VCaP (cell line): ENCODE data around the gene VWA7.
"Not testable (repeated sequence)": the region's sequence is repeated elsewhere in the genome, so short reads cannot be mapped to it uniquely, and the experiment has no call there.

ENCODE experiments used
- H3K27ac ChIP-seq: fragments of 450-650 bp; 2 replicates; pipeline ENCODE4 v1.5.1; 2017
- CTCF ChIP-seq: fragments of 450-650 bp; conservative IDR thresholded peaks from 2 replicates; pipeline ENCODE4 v1.5.1; 2017; ENCODE audit warnings: mild to moderate bottlenecking, moderate library complexity

VWA7 gene

GRCh38 chr6:31819871-31820299 lies 42.8 kb upstream of the VWA7 start:
- TF ChIP-seq CTCF = no peak
- no peak overlapping the region for H3K27ac ChIP-seq

- H3K27ac ChIP-seq = not testable (repeated sequence)
Measured at GRCh38 chr6:31817929-31818511, 40.9 kb upstream of the VWA7 start.

- not testable (repeated sequence) for H3K27ac ChIP-seq
Measured at GRCh38 chr6:31817133-31817928, 40.2 kb upstream of the VWA7 start.

- peak within 1 kb of the TSS; percentile 73 for H3K27ac ChIP-seq
- no peak for TF ChIP-seq CTCF
Measured at GRCh38 chr6:31815025-31815838, 38.1 kb upstream of the VWA7 start, which contains the start of the genes HSPA1A and HSPA1L. TSS of gene HSPA1A (plus strand) at chr6:31815543. CDS start at chr6:31815757, 214 bp downstream. TSS of gene HSPA1L (minus strand) at chr6:31815283. CDS start at chr6:31811972, 3,311 bp downstream.

GRCh38 chr6:31814677-31815024 lies 37.5 kb upstream of the VWA7 start:
- H3K27ac ChIP-seq = peak overlapping the region; percentile 73
- TF ChIP-seq CTCF = no peak

- no peak for TF ChIP-seq CTCF
- H3K27ac ChIP-seq = 0 out of 2 replicates have a peak overlapping the region, but pooled peaks have one; percentile 73
Measured at GRCh38 chr6:31813465-31813849, 36.3 kb upstream of the VWA7 start.

GRCh38 chr6:31811645-31812044 lies 34.5 kb upstream of the VWA7 start:
- TF ChIP-seq CTCF = no peak
- H3K27ac ChIP-seq = no peak overlapping the region

- H3K27ac ChIP-seq = peak overlapping the region; percentile 83; the same call in 1 of the 2 replicates
Measured at GRCh38 chr6:31808599-31808998, 31.5 kb upstream of the VWA7 start.
